Neutrophil (primary cell): ENCODE results near the gene SLC19A3.

Experiments used
- H3K27ac ChIP-seq: fragments of 200-600 bp; sonication (generic); 2 replicates; pipeline ENCODE4 v1.5.1; 2016; ENCODE audit warnings: mild to moderate bottlenecking, moderate library complexity
- H3K27me3 ChIP-seq: fragments of 200-600 bp; sonication (generic); 2 replicates; pipeline ENCODE4 v1.6.0; 2016; ENCODE audit warnings: mild to moderate bottlenecking
- H3K36me3 ChIP-seq: fragments of 200-600 bp; sonication (generic); 2 replicates; pipeline ENCODE4 v1.5.1; 2017
- H3K4me1 ChIP-seq, 2 experiments: fragments of 200-600 bp in 1 of 2; sonication (generic) in 1 of 2; 1 replicate in 1 of 2; 2 replicates in 1 of 2; pipeline versions ENCODE4 v1.5.1 to v1.6.1; 2013 to 2016; ENCODE audit warnings: low read depth in 1 of 2, low read length in 1 of 2, mild to moderate bottlenecking in 1 of 2, moderate library complexity in 1 of 2; ENCODE audit not compliant: control insufficient read depth in 1 of 2, insufficient read depth in 1 of 2
- H3K4me3 ChIP-seq, 2 experiments: fragments of 200-600 bp in 1 of 2; sonication (generic) in 1 of 2; 1 replicate in 1 of 2; 2 replicates in 1 of 2; pipeline ENCODE4 v1.5.1; 2013 to 2016; ENCODE audit warnings: low read depth in 1 of 2, low read length in 1 of 2, mild to moderate bottlenecking in 1 of 2, moderate library complexity in 1 of 2
- H3K9me3 ChIP-seq: fragments of 200-600 bp; sonication (generic); 2 replicates; pipeline ENCODE4 v1.5.1; 2016
- TF ChIP-seq, protein P1 (sequence below): fragments of 200-600 bp; sonication (generic); IDR thresholded peaks from 2 replicates; pipeline ENCODE4 v1.5.1; 2016; ENCODE audit warnings: antibody characterized with exemption

The SLC19A3 gene

DNA sequence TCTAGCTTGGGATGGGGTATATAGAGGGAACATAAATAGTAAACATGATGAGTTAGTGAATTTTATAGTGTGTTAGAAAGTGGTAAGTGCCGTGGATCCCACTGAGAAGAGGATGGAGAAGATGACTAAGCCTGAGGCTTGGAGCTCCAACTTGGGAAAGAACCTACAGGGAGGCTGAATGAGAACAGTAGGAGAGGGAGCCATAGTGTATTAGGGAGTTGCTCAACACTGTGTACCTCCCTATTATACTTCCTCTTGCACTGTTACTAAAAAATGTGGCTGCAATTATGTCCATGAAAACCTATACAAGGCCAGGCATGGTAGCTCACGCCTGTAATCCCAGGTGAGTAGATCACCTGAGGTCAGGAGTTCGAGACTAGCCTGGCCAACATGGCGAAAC, 2.9 kb upstream of the SLC19A3 start:
- peaks cover 25% of the 10 kb centered on the region for H3K27me3 ChIP-seq
- TF ChIP-seq, protein P1, sequence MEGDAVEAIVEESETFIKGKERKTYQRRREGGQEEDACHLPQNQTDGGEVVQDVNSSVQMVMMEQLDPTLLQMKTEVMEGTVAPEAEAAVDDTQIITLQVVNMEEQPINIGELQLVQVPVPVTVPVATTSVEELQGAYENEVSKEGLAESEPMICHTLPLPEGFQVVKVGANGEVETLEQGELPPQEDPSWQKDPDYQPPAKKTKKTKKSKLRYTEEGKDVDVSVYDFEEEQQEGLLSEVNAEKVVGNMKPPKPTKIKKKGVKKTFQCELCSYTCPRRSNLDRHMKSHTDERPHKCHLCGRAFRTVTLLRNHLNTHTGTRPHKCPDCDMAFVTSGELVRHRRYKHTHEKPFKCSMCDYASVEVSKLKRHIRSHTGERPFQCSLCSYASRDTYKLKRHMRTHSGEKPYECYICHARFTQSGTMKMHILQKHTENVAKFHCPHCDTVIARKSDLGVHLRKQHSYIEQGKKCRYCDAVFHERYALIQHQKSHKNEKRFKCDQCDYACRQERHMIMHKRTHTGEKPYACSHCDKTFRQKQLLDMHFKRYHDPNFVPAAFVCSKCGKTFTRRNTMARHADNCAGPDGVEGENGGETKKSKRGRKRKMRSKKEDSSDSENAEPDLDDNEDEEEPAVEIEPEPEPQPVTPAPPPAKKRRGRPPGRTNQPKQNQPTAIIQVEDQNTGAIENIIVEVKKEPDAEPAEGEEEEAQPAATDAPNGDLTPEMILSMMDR, result no peak
- H3K9me3 ChIP-seq, result no peaks in the 10 kb centered on the region
- no peak overlapping the region for H3K4me3 ChIP-seq
- no peaks in the 10 kb centered on the region for H3K36me3 ChIP-seq
- no peak overlapping the region for H3K27ac ChIP-seq
- H3K4me1 ChIP-seq, result peaks cover 5 to 7% of the 10 kb centered on the region in 2 experiments

DNA sequence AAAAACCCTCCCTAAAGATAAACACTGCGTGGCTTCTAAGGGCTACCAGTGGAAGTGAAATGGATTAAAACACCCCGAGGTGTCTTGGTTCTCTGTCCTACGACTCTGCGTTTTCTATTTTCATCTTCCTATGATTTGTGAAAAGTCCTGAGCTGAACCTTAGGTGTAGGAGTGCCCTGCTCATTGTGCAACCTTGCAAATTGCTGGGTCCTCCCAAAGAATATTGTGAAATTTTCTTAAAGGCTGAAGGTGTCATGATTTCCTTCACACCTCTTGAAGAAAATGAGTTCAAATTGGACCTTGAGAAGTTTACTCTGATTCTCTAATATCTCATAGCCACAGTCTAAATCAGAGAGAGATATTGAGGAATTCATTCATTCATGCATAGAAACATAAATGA, 1.8 kb upstream of the SLC19A3 start:
- TF ChIP-seq, protein P1, result no peak
- Histone ChIP-seq H3K4me1 (peaks cover under 1 to 1% of the 10 kb centered on the region in 2 experiments), H3K4me3 (no peak overlapping the region), H3K27ac (no peak overlapping the region), H3K27me3 (peaks cover 25% of the 10 kb centered on the region), H3K9me3 (no peaks in the 10 kb centered on the region), H3K36me3 (no peaks in the 10 kb centered on the region)

DNA sequence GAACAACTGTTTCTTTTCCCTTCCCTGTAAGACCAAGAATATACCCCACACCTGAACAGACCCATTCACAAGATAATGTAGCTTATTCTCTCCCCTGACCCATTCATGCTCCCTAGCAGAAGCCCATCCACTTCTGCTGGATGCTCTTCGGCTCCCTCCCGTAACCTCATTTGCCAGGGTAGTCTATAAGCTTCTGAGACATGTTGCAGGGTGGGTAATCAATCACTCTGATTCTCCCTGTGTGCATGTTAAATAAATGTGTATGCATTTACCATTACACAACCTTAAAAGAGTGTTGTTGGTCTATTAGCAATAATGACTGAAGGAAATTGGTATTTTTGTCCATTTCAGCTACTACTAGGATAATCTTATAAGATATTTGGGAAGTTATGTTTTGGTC, 1.3 kb downstream of the SLC19A3 start:
- no peaks in the 10 kb centered on the region for H3K36me3 ChIP-seq
- TF ChIP-seq, protein P1, result no peak
- H3K27me3 ChIP-seq, result peaks cover 30% of the 10 kb centered on the region
- no peaks in the 10 kb centered on the region for H3K9me3 ChIP-seq
- no peaks in the 10 kb centered on the region for H3K4me1 ChIP-seq
- no peak overlapping the region for H3K27ac ChIP-seq
- no peak overlapping the region for H3K4me3 ChIP-seq

DNA sequence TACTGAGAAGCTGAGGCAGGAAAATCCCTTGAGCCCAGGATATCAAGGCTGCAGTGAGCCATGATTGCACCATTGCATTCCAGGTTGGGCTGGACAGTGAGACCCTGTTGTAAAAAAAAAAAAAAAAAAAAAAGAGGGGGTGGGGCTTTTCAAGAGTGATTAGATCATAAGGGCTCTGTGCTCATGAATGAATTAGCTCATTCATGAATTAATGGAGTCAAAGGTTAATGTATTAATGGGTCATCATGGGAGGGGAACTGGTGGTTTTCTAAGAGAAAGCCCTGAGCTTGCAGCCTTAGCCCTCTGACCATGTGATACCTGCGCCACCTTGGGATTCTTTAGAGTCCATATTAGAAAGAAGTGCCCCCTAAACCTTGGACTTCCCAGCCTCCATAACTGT, 4.5 kb downstream of the SLC19A3 start:
- H3K27me3 ChIP-seq, result peaks cover 30% of the 10 kb centered on the region
- H3K27ac ChIP-seq, result no peak overlapping the region
- no peak overlapping the region for H3K4me3 ChIP-seq
- TF ChIP-seq, protein P1, result no peak
- no peaks in the 10 kb centered on the region for H3K4me1 ChIP-seq
- H3K9me3 ChIP-seq, result no peaks in the 10 kb centered on the region
- no peaks in the 10 kb centered on the region for H3K36me3 ChIP-seq

DNA sequence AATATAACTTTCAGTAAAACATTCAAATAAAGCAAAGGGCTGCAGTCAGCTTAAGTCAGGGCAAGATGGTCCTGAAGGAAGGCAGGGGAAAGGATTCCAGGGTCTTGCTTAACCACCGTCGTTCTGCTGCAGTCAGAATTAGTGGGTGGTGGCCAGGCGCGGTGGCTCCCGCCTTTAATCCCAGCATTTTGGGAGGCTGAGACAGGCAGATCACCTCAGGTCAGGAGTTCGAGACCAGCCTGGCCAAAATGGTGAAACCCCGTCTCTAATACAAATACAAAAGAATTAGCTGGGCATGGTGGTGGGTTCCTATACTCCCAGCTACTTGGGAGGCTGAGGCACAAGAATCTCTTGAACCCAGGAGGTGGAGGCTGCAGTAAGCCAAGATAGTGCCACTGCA, 6.8 kb downstream of the SLC19A3 start:
- Histone ChIP-seq H3K27me3 (peaks cover 7% of the 10 kb centered on the region), H3K27ac (no peak overlapping the region), H3K4me1 (no peaks in the 10 kb centered on the region), H3K36me3 (no peaks in the 10 kb centered on the region), H3K9me3 (no peaks in the 10 kb centered on the region), H3K4me3 (no peak overlapping the region)
- TF ChIP-seq, protein P1, result no peak

DNA sequence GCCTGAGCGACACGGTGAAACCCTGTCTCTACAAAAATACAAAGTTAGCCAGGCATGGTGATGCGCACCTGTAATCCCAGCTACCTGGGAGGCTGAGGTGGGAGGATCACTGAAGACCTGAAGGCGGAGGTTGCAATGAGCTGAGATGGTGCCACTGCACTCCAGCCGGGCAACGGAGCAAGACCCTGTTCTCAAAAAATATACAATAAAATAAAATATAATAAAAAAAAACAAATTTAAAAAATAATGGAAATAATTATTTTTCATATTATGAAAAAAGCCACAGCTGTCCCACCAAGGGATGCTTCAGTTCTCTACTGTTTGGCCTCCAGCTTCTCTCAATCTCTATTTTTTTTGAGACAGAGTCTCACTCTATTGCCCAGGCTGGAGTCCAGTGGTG, 10.4 kb downstream of the SLC19A3 start:
- Histone ChIP-seq H3K4me1 (no peaks in the 10 kb centered on the region), H3K27ac (no peak overlapping the region), H3K4me3 (no peak overlapping the region), H3K9me3 (no peaks in the 10 kb centered on the region), H3K27me3 (peaks cover 3% of the 10 kb centered on the region), H3K36me3 (no peaks in the 10 kb centered on the region)
- TF ChIP-seq, protein P1, result no peak
